SK-N-MC (cell line): ENCODE measurements around the gene NDUFB10.
"Not testable (repeated sequence)": the region's sequence is repeated elsewhere in the genome, so short reads cannot be mapped to it uniquely, and the experiment has no call there.

ENCODE experiments used
- DNase-seq: peaks from one replicate; pipeline ENCODE4 v3.0.0-alpha.2; 2011; ENCODE audit warnings: low read depth, low spot score
- H3K27ac ChIP-seq: fragments of 200-600 bp; sonication (generic); 2 replicates; pipeline ENCODE4 v1.5.1; 2016; ENCODE audit warnings: mixed run types
- H3K36me3 ChIP-seq: fragments of 200-600 bp; sonication (generic); 2 replicates; pipeline ENCODE4 v1.6.1; 2017; ENCODE audit warnings: antibody characterized with exemption, low read length, mixed read lengths; ENCODE audit not compliant: insufficient read depth
- H3K4me3 ChIP-seq: fragments of 200-600 bp; sonication (generic); 2 replicates; pipeline ENCODE4 v1.5.1; 2016
- H3K9ac ChIP-seq: fragments of 200-600 bp; sonication (generic); 2 replicates; pipeline ENCODE4 v1.8.0; 2017; ENCODE audit warnings: mixed run types, mixed read lengths; ENCODE audit not compliant: insufficient read length
- H3K9me3 ChIP-seq: fragments of 200-600 bp; sonication (generic); 2 replicates; pipeline ENCODE4 v1.6.1; 2017; ENCODE audit warnings: low read depth, mild to moderate bottlenecking, antibody characterized with exemption, low read length, moderate library complexity, mixed read lengths
- EZH2 ChIP-seq: fragments of 200-600 bp; sonication (generic); IDR thresholded peaks from one replicate; pipeline ENCODE4 v1.6.1; 2017; ENCODE audit warnings: antibody characterized with exemption
- FOXP2 ChIP-seq: optimal IDR thresholded peaks from 2 replicates; pipeline ENCODE3; 2011; ENCODE audit warnings: mild to moderate bottlenecking, moderate library complexity; ENCODE audit not compliant: insufficient read depth; ENCODE audit errors: extremely low read length, control extremely low read depth
- POLR2AphosphoS5 ChIP-seq: IDR thresholded peaks from 2 replicates; pipeline ENCODE4 v1.6.1; 2012; ENCODE audit warnings: mild to moderate bottlenecking, low read depth, low read length, borderline replicate concordance

Gene NDUFB10

GRCh38 chr16:1932050-1933028 is 27.0 kb upstream of the NDUFB10 start:
- Histone ChIP-seq H3K4me3 (no peak overlapping the region), H3K36me3 (no peaks in the 10 kb centered on the region), H3K9me3 (no peaks in the 10 kb centered on the region), H3K27ac (no peak overlapping the region), H3K9ac (no peak overlapping the region)
- DNase-seq, result no peak
- TF ChIP-seq POLR2AphosphoS5, result no peak
- TF ChIP-seq EZH2, result no peak
- TF ChIP-seq FOXP2, result no peak

- TF ChIP-seq FOXP2 (no peak), POLR2AphosphoS5 (no peak), EZH2 (no peak)
- Histone ChIP-seq H3K4me3 (no peak overlapping the region), H3K9me3 (no peaks in the 10 kb centered on the region), H3K27ac (no peak overlapping the region), H3K9ac (no peak overlapping the region), H3K36me3 (no peaks in the 10 kb centered on the region; the same call in 1 of the 2 replicates)
- no peak for DNase-seq
These were observed 26.2 kb upstream of the NDUFB10 start for GRCh38 chr16:1933097-1933661.

DNA sequence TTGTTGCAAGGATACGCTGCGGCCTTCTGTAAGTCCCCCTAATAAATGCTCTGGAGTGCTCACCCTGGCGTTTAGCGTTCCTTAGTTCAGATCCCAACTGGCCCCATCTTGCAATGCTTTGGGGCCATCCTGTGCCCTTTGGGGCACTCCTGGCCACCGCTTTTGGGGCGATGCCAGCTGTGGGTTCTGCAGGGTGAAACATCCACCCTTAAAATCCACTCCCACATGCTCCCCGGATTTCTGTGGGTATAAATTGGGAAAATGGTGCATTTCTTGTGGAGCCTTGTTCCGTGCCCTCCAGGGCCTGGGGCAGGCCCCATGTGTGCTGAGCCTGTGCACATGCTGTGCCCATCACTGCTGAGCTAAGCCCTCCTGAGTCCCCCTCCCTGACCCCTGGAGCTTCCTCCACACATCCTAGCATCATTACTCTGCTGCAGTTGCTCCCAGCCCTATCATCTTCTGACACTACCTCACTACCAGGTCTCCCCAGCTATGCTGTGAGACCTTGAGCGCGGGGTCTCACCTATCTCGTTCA is 22.3 kb upstream of the NDUFB10 start:
- Histone ChIP-seq H3K9ac (no peak overlapping the region), H3K9me3 (no peaks in the 10 kb centered on the region), H3K36me3 (no peaks in the 10 kb centered on the region; the same call in 1 of the 2 replicates), H3K4me3 (no peak overlapping the region), H3K27ac (no peak overlapping the region)
- TF ChIP-seq FOXP2 (no peak), POLR2AphosphoS5 (no peak), EZH2 (no peak)
- DNase-seq, result no peak

- Histone ChIP-seq H3K9ac (no peak overlapping the region), H3K4me3 (no peak overlapping the region), H3K9me3 (no peaks in the 10 kb centered on the region), H3K27ac (no peak overlapping the region), H3K36me3 (no peaks in the 10 kb centered on the region; the same call in 1 of the 2 replicates)
- no peak for TF ChIP-seq POLR2AphosphoS5
- no peak for TF ChIP-seq EZH2
- no peak for TF ChIP-seq FOXP2
- no peak for DNase-seq
These were observed 21.0 kb upstream of the NDUFB10 start for GRCh38 chr16:1938316-1938715.

DNA sequence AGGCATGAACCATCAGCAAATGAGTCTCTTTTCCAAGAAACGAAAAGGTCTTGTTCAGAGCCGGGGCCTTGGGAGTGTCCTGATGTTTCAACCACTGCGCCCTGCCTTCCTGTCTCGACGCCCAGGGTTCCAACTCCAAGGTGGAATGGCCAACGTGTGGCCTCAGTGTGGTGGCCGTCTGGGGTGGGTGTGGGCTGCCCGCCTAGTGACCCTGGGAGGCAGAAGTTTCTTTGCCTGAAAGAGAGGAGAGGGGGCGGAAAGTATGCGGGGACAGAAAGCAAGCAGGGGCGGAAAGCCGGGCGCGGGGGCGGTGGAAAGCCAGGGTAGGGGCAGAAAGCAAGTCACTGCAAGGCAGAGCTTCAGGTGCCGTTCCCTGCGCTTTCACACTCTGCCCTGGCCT is 20.4 kb upstream of the NDUFB10 start:
- TF ChIP-seq FOXP2, result no peak
- no peak for TF ChIP-seq POLR2AphosphoS5
- Histone ChIP-seq H3K9ac (no peak overlapping the region), H3K4me3 (no peak overlapping the region), H3K27ac (no peak overlapping the region), H3K36me3 (no peaks in the 10 kb centered on the region; the same call in 1 of the 2 replicates), H3K9me3 (no peaks in the 10 kb centered on the region)
- DNase-seq, result no peak

GRCh38 chr16:1939833-1940232 is 19.5 kb upstream of the NDUFB10 start:
- not testable (repeated sequence) for H3K4me3 ChIP-seq, H3K9ac ChIP-seq, H3K9me3 ChIP-seq, H3K36me3 ChIP-seq, DNase-seq, H3K27ac ChIP-seq

GRCh38 chr16:1940273-1941161 is 18.8 kb upstream of the NDUFB10 start:
- H3K36me3 ChIP-seq, result no peaks in the 10 kb centered on the region; the same call in 1 of the 2 replicates
- H3K27ac ChIP-seq, result no peak overlapping the region

More at GRCh38 chr16:1940273-1941161, 18.8 kb upstream of the NDUFB10 start:
- DNase-seq, result no peak
- TF ChIP-seq EZH2 (no peak), POLR2AphosphoS5 (no peak), FOXP2 (no peak)
- H3K9me3 ChIP-seq, result no peaks in the 10 kb centered on the region
- no peak overlapping the region for H3K4me3 ChIP-seq
- no peak overlapping the region for H3K9ac ChIP-seq
